Activated naive CD4-positive, alpha-beta T cell treated with anti-CD3 and anti-CD28 coated beads, Interleukin-2, amount 50 U/mL, for 16 hours (primary cell): ENCODE results near the gene TRIM65.
A peak's percentile ranks its signal among the peaks of the same experiment; 100 is the strongest.

Source experiments
- DNase-seq: peaks from one replicate; pipeline ENCODE4 v3.0.0-alpha.2; 2020

The TRIM65 gene

DNA sequence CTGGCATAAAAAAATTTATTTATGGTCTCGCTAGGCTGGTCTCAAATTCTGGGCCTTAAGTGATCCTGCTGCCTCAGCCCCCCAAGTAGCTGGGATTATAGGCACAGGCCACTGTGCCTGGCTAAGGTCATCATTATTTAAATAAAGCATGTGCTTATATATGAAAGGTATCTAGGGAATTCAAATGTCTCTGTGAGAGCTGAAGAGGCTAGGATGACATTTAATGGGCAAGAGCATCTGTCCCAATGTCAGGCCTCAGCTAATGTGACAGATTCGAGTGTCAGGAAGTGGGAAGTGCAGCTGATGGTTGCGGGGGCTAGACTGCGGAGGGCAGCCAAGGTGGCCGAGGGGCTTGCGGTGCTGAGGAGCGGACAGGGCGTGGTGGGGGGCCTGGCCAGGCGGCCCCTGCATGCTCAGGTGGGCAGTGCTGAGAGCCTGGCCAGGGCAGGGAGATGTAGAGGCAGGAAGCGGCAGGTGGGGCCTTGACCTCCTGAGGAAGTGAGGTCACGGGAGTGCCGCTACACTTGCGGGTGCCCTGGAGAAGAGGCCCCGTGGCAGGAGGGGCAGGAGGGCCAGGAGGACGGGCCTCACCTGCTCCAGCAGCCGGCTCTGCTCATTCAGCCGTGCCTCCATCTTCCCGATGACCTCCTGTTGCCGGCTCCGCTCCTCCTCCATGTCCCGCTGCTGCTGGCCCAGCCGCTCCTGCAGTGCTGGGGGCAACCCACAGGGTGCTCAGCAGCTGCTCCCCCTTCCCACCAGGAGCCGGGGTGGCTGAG lies 20.6 kb upstream of the TRIM65 start:
- DNase-seq = no peak

DNA sequence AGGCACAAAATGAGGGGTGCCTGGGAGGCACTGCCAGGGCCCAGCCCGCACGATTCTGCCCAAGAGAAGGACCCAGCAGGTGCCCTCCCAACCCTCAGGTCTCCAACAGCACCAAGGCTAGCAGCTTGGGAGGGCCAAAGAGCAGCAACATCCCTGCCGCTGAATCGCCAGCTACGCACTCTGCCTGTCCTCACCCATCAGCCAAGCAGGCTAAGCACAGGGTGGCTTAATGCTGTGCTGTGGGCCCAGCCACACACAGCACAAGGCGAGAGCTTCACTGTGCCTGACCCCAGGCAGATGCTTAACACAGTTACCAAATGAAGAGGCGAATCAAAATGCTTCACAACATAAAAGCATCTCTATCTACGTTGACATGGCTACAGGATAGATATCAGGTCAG lies 18.5 kb upstream of the TRIM65 start:
- no peak for DNase-seq

DNA sequence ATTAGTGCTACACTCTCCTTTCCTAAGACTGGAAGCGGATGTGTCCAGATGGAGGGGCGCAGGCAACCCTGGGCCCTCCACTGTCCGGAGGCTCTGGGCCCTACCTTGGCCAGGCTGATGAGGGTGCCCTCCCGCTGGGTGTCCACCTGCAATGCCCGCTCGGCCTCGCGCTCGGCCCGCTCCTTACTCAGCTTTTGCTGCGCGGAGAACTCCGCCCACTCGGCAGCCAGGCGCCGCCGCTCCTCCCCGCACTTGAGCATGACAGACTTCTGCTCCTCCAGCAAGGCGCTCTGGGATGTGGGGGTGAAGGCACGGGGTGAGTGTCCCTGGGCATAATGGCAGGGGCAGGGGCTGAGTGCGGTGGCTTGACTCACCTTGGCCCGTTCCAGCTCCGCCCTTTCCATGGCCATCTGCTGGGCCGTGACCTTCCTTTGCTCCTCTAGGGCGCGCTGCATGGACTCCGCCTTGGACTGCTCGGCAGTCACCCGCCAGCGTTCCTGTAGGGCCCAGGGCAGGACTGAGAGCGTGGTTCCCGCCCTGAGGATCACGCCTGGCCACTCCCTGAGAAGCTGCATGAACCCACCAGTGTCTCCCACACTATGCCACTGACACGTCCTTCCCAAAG lies 18.0 kb upstream of the TRIM65 start:
- no peak for DNase-seq

GRCh38 chr17:75913537-75914210 lies 16.9 kb upstream of the TRIM65 start:
- DNase-seq = no peak

DNA sequence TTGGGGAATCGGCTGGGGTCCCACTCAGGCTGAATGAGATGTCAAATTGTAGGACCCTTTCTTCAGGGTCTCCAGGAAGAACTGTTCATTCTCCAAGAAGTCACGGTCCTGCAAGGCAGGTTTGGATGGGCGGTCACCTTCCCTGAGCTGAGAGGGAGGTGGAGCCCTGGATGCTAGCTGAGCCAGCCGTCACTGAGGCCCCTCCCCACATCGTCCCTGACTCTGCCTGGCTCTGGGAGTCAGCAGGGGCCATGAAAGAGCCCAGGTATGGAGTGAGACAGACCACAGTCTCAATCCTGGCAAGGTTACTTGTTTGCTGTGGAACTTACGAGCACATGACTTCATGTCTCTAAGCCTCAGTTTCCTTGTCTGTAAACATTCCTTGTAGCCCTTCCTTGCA lies 13.9 kb upstream of the TRIM65 start:
- DNase-seq = no peak

GRCh38 chr17:75909812-75910274 lies 13.1 kb upstream of the TRIM65 start:
- no peak for DNase-seq

GRCh38 chr17:75909051-75909811 lies 12.5 kb upstream of the TRIM65 start:
- DNase-seq = no peak

- DNase-seq = no peak
These were observed 11.4 kb upstream of the TRIM65 start for GRCh38 chr17:75908201-75908600.

DNA sequence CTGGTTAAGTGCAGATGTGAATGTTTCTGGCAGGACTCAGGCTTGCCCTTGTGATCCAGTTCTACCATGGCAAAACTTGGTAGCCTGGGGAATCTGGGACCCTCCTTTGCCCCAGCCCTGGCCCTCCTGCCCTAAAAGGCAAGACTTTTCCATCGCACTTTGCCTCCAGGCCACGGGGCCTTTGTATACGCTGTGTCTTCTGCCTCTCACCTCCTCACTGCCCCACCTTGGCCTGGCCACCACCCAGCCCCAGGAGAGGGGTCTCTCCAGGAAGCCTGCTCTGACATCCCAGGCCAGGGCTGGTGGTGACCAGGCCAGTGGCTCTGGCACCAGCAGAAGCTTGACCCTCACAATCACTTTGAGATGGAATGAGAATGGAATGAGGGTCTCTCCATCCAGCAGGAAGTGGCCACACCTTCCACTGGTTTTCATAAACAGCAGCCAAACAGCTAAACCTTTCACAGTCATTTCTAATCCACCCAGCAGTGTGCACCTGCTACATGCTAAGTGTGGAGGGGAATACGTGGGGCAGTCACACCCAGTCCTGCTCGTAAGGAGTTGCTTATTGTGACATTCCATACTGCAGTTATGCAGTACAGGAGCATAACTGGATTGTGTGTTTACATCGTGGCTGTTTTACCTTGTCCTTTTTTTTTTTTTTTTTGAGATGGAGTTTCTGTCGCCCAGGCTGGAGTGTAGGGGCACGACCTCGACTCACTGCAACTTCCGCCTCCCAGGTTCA lies 9.6 kb upstream of the TRIM65 start:
- DNase-seq = no peak

DNA sequence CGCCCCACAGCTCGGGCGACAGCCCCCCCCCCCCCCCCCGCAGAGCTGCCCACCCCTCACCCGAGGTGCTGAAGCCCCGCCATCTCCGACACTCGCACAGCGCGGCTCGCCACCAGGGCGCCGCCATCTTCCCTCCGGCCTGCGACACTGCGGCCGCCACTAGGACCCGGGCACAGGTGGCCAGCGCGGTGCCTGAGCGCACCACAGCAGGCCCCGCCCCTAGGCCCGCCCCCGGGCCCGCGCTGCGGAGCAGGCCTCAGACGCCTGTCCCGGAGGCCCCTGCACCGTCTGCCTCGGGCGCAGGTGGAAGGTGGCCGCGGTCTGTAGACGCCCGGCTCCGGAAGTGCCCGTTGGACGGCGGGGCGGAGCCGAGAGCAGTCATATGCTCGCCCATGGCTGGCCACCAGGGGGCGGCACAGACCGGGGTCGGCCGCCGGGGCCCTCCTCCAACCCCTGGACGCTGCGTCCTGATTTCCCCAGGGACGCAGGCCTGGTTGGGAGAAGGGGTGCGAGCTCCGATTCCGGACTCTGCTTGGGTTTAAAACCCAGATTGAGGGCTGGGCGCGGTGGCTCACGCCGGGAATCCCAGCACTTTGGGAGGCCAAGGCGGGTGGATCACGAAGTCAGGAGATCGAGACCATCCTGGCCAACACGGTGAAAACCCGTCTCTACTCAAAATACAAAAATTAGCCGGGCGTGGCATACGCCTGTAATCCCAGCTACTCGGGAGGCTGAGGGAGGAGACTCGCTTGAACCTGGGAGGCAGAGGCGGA lies 8.2 kb upstream of the TRIM65 start, which contains the start of gene MRPL38:
Gene MRPL38, minus strand, starts transcription at position 136 of the 773 bp plus-strand sequence. Its CDS starts 9 bp downstream, at position 127.
- DNase-seq = peak; percentile 94

- DNase-seq = no peak
These were observed 5.7 kb upstream of the TRIM65 start for GRCh38 chr17:75902406-75902805.

GRCh38 chr17:75901727-75902126 lies 5.0 kb upstream of the TRIM65 start:
- DNase-seq = no peak

DNA sequence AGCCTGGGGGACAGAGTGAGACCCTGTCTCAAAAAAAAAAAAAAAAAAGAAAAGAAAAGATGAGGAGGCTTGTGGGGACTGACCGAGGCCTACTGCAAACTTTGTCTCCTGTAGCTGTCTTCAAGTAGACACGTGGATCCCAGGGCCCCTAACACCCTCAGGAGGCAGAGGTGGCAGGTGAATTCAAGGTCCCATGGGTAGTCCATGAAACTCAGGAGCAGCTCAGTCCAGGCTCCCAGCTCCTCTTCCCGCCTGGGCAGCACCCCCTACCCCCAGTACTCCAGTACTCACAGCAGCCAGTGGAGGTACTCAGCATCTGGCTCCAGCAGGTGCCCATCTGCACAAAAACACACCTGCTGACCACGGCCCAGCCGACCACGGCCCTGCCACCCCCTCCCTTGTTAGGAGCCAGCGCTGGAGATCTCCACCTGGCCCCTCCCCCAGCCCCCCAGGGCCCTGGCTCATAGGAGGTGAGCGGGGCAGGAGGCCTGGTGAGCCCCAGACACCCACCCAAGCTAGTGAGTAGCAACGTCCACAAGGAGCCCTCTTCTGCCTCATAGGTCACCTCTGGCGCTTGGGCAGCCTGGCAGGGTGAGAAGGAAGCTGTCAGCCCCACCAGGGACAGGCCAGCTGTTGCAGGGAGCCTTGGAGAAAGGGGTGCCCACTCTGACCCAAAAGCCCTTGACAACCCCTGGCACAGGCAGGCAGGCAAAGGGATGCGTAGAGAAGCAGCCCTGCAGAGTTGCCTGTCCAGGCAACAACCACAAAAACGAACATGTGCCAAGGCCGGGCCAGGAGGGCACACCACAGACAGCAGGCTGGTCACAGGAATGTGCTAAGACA lies 4.2 kb upstream of the TRIM65 start:
- DNase-seq = no peak

DNA sequence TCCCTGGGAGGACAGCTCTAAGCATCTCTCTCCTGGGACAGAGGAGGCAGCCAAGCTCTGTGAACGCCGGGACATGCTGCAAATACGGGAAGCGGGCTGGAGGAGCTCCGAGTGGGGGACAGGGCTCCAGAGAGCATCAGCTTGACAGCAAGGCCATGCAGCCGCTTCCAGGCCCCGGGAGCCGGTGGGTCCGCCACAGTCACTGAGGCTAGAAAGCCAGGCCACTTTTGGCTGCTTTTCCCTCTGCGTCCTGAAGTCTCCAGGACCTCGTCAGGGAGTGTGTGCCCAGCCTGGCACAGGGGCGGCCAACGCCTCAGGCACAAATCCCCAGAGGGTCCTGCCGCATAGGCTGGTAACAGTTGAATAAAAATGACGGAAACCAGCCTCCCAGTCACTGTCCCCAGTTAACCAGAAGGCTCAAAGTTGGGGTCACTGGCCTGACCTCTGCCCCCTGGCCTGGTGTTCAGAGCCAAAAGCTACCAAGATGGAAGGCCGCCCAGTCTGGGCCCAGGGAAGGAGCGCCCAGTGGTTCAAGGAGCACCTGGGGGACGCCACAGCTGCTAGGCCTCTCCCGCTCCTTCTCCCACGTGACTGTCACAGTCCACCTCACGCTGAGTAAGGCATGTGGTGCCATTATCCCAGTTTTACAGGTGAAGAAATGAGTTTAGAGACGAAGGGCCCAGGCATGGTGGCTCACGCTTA lies 3.2 kb upstream of the TRIM65 start:
- DNase-seq = no peak

DNA sequence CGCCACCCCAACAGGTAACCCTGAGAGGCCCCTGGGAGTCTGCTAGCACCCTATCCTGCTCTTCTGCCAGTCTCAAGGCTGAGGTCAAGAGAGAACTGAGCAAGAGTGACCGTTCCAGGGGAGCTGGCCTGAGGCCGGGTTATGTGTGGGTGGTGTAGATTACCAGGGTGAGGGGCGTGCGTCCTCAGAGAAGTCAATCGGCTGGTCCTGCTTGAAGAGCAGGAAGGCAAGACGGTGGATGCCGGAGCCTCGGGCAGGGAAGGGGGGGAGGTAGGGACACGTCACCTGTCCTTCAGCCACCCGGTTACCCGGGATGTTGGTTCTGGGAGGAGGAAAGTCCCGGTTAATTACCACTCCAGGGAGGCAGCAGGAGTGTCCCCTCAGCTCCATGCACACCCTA lies 2.6 kb upstream of the TRIM65 start:
- no peak for DNase-seq

DNA sequence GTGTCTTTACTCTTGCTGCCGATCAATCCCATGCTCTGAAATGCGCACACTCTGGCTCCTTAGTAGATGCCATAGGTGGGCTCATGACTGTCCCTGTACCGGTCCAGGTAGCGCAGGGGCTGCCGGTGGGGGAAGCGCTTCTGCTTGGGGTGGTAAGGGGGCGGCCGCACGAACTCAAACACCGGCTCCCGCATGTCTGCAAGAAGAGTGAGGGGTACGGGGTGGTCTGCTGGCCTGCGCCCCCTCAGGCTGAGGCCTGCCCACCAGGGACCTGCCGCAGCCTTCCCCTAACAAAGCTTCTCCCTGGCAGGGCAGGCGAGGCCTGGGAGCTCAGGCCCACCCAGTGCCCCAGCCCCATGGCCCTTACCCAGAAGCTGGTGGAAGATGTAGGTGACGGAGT lies 2.0 kb upstream of the TRIM65 start:
- no peak for DNase-seq

GRCh38 chr17:75898065-75898464 lies 1.3 kb upstream of the TRIM65 start:
- DNase-seq = no peak

DNA sequence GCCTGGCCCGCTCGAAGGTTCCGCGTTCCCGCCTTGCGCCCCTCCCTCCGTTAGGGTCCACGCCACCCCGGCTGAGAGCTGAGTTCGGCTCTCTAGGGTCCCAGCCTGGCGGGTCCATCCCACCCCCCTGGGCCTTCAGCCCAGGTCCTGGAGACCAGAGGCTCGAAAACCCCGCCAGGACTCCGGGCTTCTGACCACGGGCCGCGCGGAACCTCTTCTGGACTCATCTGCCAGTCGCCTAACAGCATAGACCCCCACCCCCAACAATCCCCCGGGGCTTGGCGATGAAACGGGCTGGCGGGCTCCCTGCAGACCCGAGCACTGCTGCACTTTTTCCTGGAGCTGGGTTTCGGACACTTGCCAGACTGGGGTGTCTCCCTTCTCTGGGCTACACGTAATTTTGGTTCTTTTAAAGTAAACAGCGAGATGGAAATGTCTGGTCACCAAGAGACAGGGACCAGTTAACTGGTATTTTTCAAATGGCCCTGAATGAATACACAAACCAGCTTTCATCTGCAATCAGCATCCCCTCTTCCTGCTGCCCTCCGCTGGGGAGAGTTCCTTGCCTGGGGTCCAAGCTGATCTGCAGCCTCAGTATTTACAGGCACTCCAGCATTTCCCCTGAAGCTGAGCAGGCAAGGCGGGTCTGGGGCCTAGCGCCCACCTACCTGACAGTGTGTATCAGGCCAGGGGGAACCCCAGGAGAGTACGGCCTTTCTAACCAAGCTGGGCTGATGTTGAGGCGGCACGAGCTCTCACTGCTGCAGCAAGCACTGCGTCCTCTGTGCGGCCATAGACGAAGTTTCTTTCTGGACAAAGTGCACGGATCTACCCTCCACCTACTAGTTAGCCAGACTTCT lies 639 bp upstream of the TRIM65 start:
- no peak for DNase-seq
